Cerebellar nuclear complex (tissue), 1 donor: ENCODE results near the gene ANXA4.
A peak's percentile ranks its signal among the peaks of the same experiment; 100 is the strongest.
"Not testable (repeated sequence)": the region's sequence is repeated elsewhere in the genome, so short reads cannot be mapped to it uniquely, and the experiment has no call there.

Source experiments
- DNase-seq, 2 experiments: peaks; one replicate each; lab custom pipeline; 2025; lab: John Stamatoyannopoulos, UW

Gene ANXA4

DNA sequence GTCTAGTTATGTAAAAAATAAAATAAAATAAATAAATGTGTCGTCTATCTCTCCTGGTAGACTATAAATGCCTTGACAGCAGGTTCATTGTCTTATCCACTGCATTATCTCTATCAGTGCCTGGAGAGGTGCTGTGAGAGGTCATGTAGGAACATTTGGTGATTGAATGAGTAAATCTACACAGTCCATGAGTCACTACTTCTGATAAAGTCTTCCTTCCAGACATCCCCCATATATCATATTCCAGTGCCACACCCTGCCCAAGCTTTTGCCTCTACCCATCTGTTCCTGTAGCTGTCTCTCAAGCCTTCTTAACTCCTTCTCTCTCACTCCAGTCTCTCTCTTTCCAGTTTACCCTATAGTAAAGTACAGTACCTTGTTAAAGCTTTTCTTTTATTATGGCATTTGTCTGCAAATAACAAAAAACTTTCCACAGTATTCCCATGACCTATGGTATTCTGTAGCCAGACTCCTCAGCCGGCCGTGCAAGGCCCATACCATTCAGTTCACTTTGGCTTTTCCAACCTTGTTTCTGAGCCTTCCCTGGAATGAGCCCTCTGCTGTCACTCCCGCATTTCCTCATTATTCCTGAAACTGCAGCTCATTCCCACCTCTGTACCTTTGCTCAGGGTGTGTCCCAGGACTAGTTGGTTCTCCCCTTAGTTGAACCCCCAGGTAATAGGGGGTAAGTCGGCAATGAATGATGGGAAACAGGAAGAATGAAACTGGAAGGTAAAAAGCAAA lies 37.5 kb downstream of the ANXA4 start:
- DNase-seq: no peak

DNA sequence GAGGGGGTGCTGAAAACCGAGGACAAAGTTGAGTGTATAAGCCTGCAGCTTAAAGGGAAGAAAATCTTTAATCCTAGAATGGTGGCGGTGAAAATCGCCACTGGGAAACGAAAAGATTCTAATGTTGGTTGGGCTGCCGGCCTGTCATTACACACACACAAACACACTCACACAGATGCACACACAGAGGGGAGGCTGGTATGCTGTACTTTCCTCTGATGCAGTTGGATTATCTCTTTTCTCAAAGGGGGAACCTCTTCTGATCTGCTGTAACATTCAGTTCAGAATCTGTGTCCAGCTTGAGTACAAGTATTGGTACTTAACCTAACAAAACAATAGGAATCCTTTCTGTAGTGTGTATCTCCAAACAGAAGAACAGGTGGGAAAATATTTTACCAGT lies 39.0 kb downstream of the ANXA4 start:
- DNase-seq: no peak

DNA sequence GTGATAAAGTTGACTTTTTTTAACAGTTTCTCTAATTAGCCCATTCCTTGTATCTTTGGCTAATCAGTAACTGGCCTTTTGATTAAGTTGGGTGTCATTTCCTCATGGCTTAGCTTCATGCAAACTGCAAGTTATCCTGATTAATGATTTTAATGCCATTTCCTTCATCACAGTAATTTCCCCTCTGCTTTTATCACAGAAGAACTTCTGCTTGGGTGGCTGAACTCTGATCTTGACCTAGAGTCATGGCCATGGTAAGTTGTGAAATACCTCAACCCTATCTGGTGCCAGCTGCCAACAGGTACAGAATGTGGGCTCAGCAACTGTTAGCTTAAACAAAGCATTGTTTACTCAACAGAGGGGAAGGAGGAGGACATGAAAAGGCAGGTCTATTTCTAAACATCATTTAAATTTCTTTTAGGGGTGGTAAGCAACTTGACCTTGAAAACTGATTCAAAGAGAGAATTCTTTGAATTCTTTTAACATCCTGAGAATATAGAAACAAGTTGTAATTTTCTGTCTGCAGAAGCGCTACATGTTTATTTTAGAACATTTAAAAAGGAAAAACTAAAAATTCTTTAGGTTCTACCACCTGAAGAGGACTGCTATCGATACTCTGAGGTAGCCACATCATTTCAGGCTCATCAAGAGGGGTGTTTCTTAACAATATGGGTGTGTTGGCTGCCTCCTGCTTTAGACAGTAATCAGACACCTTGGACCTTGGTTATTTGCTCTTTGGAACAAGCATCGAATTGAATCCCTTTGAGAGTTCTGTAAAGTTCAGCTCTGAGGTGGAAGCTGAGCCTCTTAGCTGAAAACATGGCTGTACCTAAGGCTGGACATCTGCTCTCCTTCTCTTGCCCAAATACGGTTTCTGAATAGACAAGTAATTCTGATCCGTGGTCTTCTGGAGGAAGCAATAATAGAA lies 39.7 kb downstream of the ANXA4 start:
- DNase-seq: no peak

DNA sequence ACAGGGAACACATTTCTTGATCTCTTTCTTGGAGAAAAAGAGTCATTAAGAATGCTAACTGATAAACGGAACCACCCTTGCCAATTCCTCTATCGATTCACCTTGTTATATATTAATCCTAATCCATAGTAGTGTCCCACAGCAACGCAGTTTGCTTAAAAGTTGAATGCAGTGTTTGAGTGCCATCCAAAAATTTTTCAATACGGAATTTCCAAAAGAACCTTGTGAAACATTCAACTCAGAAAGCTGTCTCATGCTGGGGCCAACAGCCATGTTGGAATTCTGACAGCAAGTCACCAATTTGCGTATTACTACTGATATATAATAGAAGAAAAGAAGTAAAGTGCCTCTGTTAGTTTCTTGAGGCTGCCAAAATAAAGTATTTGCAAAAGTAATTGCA lies 42.3 kb downstream of the ANXA4 start:
- DNase-seq: no peak

DNA sequence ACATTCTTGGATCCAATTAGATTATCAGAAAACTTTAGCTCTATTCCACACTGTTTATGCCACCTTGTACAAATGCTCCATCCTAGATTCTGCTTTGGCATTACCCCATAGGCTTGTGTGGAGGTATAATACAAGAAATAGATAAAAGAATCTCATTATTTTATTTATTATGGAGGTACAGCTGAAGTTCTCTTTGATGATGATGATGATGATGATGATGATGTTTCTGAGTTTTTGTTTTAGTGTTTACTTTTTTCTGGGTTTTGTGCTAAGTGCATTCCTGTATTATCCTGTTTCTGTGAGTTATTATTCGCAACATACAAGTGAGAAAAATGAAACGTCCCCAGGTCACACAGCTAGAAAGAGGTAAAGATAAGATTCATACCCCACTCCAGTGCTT lies 43.4 kb downstream of the ANXA4 start:
- DNase-seq: no peak

DNA sequence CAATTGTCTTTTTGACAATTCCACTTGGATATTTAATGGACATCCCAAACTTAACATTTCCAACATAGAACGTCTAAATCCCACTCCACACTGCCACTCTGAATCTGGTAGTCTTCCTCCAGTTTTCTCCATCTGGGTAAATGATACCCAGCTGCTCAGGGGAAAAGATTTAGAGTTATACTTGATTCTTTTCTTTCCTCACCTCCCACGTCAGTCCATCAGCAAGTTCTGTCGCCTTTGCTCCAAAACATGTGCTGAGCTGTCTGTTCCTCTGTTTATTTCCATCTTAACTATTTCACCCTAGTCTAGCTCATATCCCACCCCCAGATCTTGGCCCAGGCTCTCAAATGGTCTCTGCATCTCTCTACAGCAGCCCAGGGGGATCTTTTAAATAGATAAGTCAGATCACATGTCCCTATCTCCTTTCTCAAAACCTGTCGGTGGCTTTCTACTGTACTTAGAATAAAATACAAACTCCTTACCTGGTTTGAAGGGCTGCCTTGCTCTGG lies 44.2 kb downstream of the ANXA4 start:
- DNase-seq: no peak

DNA sequence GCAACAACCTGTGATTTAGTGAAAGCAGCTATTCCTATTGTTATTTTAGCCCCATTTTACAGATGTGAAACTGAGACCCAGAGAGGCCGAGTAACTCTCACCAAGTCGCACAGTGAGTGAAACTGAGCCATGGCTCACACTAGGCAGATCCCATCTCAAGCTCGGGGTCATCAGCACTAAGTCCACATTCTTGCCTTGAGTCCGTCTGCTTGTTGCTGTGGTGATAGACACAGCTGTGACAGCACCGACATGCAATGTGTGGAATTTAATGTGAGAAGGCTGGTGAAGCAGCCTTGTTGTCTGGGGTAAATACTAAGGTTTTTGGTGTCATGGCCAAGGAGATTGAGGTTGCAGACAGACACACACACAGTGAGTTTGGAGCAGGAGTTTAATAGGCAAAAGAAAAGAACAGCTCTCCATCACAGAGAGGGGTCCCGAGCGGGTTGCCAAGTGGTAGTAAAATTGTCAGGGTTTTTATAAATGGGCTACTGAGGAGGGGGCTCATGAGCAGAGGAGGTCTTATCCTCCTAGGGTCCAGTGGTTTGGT lies 47.3 kb downstream of the ANXA4 start:
- no peak for DNase-seq

DNA sequence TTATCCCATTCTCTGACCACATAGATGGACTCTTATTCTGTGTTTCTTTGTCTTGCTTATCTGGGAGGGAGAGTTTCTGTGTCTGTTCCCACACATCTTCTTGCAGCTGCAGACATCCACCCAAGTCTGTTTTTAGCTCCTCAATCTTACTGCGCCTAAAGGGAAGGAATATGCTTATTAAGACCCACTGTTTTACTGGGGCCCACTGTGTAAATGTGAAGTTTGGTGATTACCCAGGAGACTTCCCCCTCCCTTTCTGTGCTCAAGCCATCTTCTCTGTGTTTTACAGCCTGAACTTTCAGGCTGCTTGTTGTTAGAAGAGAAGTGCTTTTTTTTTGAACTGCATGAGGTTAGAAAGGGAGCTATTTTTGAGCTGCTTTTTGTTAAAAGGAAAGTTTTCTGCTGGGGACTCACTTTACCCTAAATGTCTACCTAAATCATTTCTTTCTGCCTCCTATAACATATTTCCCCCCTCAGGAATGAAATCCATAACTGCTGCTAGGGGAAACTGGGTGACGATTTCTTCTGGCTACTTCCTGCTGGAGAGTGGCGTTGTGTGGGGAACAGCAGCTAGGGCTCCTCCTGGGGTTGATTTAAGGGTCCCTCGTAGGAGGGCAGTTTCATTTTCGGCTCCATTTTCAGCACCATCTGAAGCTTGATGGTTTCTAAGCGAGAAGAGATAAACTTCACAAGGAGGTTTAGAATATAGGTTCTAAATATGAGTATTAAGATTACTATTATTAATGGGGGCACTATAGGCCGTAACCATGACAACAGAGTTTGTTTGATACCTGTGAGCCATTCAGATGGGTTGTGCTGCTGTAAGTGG lies 48.1 kb downstream of the ANXA4 start:
- no peak for DNase-seq

DNA sequence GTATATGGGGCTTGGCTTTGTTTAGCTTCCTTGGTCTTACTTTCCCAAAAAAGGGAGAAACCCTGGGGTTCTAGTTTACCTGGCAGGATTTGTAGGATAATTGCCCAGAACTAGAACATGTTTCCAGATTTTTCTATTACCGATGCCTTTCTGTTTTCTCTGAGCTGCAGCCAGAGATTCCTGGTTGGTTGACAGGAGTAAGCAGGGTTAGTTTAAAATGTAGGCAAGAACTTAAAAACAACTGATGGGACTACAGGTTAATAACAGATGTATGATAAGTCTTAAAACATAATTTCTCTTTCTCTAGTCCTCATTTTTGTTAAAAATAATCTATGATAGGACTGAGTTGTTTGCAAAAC lies 48.6 kb downstream of the ANXA4 start:
- DNase-seq: no peak

DNA sequence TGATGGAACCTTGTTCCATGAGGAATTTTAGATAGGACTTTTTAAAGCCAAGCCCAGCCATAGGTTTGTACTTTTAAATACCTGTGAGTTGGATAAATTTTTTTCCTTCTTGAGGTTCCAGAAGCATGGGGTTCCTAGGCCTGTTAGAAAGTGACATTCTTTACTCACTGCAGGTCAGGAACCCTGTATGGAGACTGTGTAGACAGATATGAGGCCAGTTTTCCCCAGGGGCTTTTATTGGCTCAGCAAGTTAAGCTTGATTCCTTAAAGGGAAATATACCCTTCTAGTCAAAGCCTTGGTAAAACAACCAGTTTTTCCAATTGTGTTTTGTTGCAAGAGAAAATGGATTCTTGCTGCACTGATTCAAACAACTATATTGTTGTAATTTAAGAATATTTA lies 49.1 kb downstream of the ANXA4 start:
- DNase-seq: no peak

DNA sequence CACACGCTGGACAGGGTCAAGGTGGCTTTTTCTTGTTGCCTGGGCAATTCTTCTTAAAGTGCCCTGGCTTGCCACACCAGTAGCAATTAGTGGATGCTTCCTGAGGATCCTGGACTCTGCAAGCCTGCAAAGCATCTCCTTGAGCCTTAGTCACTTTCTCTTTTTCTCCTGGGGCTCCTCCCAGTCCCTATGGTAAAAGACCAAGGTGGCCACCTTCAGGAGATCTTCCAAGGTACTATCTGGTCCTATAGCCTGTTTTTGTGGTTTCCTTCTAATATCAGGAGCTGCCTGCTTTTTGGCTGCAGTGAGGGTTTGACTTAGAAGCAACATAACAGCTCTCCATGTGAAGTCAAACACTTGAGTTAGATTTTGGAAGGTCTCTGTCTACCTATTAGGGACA lies 54.2 kb downstream of the ANXA4 start:
- no peak for DNase-seq

DNA sequence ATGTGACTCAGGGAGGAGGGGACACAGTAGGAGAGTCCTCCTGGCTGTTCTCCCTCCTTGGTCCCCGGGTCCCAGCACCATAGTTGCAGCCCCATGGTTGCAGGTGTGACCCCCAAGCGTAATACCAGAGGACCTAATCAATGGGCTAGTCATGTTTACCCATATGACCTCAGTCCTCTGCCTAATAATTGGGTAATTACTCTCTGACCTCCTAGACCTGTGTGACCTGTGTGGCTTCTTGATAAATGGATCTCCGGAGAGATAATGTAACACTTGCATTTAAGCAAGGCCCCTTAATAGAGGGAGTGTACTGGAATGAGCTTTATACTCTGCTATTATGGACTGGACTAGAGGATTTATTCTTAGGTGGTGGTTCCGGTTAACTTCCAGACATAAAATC lies 55.3 kb downstream of the ANXA4 start:
- DNase-seq: no peak

DNA sequence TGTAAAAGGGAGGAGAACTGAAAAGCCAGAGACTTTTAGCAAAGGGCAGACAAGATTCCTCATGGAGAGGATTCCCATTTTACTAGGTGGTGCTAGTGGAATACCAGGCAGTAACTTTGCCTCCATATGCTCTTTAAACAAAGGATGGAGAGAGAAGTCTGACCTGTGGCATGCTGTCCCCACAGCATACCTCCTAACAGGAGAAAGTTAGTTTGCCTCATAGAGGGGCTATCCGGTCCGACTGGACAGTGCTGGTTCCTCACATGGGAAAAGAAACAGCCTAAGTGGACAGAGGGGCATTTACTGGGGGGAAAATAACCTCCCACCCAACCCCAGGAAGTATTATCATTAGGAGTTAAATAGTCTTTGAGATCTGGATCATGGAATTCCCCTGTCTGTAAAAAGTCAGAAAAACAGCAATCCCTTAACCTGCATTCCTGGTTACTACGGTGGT lies 55.9 kb downstream of the ANXA4 start:
- no peak for DNase-seq

DNA sequence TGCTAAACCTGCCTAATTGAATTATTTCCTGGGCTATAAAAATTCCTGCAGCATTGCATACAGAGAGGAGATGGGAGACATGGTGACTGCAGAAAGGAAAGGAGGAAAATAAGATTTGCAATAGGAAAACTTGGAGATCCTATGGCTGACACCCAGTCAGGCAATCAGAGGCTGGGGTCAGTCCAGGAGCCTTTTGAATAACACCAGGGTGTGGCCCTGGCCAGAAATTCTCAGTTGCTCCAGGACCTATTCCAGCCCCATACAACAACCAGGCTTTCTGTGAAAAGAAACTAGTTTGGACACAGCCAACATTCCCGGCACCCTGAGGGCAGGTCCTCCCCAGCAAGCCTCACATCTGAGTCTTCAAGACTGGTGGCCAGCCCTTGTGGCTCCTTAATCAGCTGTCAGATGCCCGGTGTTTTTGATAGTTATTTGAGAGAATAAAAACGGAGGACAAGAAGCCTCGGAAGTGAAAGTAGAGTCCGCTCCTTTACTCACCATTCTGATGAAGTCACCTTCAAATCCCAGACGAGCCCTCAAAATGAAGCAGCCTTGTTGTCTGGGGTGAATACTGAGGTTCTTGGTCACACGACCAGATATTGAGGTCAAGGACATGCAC lies 56.5 kb downstream of the ANXA4 start:
- DNase-seq: no peak

DNA sequence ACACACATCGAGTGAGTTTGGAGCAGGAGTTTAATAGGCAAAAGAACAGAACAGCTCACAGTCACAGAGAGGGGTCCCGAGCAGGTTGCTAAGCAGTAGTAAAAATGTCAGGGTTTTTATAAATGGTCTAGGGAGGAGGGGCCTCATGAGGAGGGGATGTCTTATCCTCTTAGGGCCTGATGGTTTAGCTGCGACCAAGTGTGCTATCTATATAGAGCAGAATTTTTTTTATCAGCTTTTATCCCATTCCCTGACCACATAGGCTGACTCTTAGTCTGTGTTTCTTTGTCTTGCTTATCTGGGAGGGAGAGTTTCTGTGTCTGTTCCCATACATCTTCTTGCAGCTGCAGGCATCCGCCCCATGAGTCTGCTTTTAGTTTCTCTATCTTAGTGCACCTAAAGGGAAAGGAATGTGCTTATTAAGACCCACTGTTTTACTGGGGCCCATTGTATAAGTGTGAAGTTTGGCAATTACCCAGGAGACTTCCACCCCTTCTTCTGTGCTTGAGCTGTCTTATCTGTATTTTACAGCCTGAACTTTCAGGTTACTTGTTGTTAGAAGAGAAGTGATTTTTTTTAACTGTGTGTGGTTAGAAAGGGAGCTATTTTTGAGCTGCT lies 57.1 kb downstream of the ANXA4 start:
- DNase-seq: no peak

DNA sequence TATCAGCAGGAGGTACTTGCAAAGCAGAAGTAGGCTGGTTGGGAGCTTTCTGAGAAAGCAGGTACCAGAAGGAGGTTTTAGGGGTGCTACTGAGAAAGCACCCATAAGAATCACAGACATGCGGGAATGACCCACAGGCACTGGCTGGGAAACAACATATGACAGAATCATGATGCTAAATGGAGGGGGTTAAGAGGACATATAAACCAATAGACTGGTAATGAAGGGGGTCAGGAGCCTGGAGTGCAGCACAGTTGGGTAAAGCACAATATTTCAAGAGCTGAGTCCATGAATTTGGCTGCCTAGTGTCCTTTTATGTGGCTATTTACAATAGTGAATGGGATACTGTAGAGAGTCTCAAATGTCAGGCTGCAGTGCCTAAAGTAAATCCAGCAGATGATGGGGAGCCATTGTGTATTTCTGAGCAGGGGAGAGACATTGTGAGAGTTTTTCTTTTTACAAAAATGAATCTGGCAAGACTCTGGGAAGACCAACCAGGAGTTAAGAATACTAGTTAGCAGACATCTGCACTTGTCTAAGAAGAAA lies 59.9 kb downstream of the ANXA4 start:
- DNase-seq: no peak

DNA sequence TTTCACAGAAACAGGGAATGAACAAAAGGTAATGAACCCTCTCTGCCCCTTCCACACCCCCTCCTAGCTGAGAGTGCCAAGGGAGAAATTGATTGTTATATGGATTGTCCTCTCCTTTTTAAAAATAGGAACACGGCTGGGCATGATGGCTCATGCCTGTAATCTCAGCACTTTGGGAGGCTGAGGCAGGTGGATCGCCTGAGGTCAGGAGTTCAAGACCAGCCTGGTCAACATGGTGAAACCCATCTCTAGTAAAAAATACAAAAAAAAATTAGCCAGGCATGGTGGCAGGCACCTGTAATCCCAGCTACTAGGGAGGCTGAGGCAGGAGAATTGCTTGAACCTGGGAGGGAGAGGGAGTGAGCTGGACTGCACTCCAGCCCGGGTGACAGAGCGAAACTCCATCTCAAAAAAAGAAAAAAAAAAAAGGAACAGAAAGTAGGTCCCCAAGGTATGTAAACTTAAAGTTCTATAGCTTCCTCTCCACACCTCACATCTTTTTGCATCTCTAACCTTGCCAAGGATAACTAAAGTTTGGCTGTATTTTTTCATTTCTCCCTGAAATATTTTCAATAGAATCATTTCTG lies 60.9 kb downstream of the ANXA4 start:
- not testable (repeated sequence) for DNase-seq

DNA sequence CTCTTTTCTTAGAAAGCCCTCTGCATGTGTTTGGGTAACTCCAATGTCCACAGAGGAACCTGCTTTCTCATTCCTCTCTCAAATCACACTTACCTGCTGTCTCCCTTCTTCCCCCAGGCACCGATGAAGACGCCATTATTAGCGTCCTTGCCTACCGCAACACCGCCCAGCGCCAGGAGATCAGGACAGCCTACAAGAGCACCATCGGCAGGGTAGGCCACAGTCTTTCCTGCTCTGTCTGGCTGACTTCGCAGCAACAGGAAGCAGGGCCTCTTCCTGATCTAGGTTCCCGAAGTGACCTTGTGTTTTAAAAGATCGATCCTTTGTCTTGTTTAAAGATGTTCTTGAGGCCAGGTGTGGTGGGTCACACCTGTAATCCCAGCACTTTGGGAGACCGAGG lies 62.5 kb downstream of the ANXA4 start:
- no peak for DNase-seq

DNA sequence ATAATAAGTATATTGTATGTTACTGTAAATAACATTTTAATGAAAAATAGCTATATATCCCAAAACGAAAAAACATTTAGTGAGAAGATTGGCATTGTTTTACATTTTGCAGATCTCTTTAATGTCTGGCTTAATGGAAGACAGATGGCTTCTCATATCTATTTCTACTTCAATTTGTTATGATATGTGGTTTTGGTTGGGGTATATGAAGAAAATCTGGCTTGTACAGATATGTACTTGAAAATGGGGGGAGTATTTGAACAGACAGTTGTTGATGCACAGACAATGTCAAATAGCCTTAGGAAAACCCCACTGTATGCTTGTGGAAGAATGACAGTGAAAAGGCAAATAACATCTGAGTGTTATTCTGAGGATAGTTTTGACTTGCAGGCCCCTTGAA lies 64.0 kb downstream of the ANXA4 start:
- DNase-seq: no peak

DNA sequence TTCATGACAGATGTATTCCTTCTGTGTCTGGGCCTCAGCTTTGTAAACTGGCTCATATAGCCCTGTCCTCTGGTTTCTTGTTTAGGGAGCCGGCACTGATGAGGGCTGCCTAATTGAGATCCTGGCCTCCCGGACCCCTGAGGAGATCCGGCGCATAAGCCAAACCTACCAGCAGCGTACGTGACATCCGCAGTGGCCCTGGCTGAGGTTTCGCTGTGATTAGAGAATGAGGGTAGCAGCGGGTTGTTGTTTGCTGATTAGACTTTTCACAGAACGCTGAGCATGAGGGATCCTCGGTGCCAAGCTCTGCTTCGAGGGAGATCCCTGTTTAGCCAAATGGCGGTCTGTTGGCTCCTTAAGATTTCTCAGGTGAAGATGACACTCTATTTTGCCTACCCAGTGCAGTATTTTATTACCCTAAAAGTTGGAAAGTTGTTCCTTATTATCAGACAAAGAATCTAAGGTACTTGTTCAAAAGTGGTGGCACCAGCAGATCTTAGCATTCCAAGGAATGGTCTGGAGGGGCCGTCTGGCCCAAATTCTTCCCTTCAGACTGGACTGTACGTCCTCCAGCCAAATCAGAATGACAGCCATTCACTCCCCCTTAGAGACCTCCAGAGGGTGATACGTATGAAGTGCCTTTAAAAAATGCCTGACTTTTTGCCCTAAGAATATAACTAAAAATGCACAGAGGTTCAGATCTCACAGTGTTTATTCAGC lies 66.0 kb downstream of the ANXA4 start:
- peak in 1 of 2 experiments; percentile 13 for DNase-seq
